ENCODE measurements around the gene TFF3.

Gene TFF3

GRCh38 chr21:42300956-42301355 is 14.3 kb downstream of the TFF3 start:
- H3K4me3 ChIP-seq (replicated peaks; ENCODE audit: low read depth, low read length): no peak overlapping the region
- no peak for TF ChIP-seq CTCF (IDR thresholded peaks at IDR 0.05; ENCODE audit: low read depth, low read length, missing control alignments)
- no peak for DNase-seq (ENCODE audit: extremely low read depth, low read depth)

GRCh38 chr21:42300045-42300583 is 15.1 kb downstream of the TFF3 start:
- H3K4me3 ChIP-seq (replicated peaks; ENCODE audit: low read depth, low read length): no peak overlapping the region
- TF ChIP-seq CTCF (IDR thresholded peaks at IDR 0.05; ENCODE audit: low read depth, low read length, missing control alignments): no peak
- no peak for DNase-seq (ENCODE audit: extremely low read depth, low read depth)

- H3K4me3 ChIP-seq (replicated peaks; ENCODE audit: low read depth, low read length): no peak overlapping the region
- DNase-seq (ENCODE audit: extremely low read depth, low read depth): no peak
- TF ChIP-seq CTCF (IDR thresholded peaks at IDR 0.05; ENCODE audit: low read depth, low read length, missing control alignments): no peak
Observed at GRCh38 chr21:42299324-42300044, 15.7 kb downstream of the TFF3 start.

- no peak for DNase-seq (ENCODE audit: extremely low read depth, low read depth)
- H3K4me3 ChIP-seq (replicated peaks; ENCODE audit: low read depth, low read length): no peak overlapping the region
- TF ChIP-seq CTCF (IDR thresholded peaks at IDR 0.05; ENCODE audit: low read depth, low read length, missing control alignments): no peak
Observed at GRCh38 chr21:42298657-42299056, 16.6 kb downstream of the TFF3 start.

GRCh38 chr21:42298237-42298636 is 17.0 kb downstream of the TFF3 start:
- H3K4me3 ChIP-seq (replicated peaks; ENCODE audit: low read depth, low read length): no peak overlapping the region
- no peak for DNase-seq (ENCODE audit: extremely low read depth, low read depth)
- no peak for TF ChIP-seq CTCF (IDR thresholded peaks at IDR 0.05; ENCODE audit: low read depth, low read length, missing control alignments)

GRCh38 chr21:42297377-42297776 is 17.8 kb downstream of the TFF3 start:
- DNase-seq (ENCODE audit: extremely low read depth, low read depth): no peak
- TF ChIP-seq CTCF (IDR thresholded peaks at IDR 0.05; ENCODE audit: low read depth, low read length, missing control alignments): no peak

More at GRCh38 chr21:42297377-42297776, 17.8 kb downstream of the TFF3 start:
- no peak overlapping the region for H3K4me3 ChIP-seq (replicated peaks; ENCODE audit: low read depth, low read length)
